ENCODE data around the gene LRCH3.

GRCh38 chr3:197820550-197821335 lies 29.7 kb downstream of the LRCH3 start:
- TF ChIP-seq EZH2phosphoT487 (IDR thresholded peaks at IDR 0.05; ENCODE audit: insufficient read depth, low read depth) (no peak), EZH2 (IDR thresholded peaks at IDR 0.05; ENCODE audit: insufficient read depth, poor library complexity, severe bottlenecking) (no peak)
